MM.1S (cell line): ENCODE results near the gene PTPRC.

Experiments used
- DNase-seq: peaks from one replicate; pipeline ENCODE4 v3.0.0-alpha.2; 2015
- H2AFZ ChIP-seq: fragments of 300-600 bp; sonication (generic); 2 replicates; pipeline ENCODE4 v1.6.0; 2016; ENCODE audit warnings: antibody characterized with exemption, low read length
- H3F3A ChIP-seq: fragments of 300-600 bp; sonication (generic); 2 replicates; pipeline ENCODE4 v1.6.1; 2016; ENCODE audit warnings: mild to moderate bottlenecking, antibody characterized with exemption, low read length, moderate library complexity, mixed read lengths; ENCODE audit not compliant: insufficient read depth
- H3K27ac ChIP-seq: fragments of 300-600 bp; sonication (generic); 2 replicates; pipeline ENCODE4 v1.5.1; 2016; ENCODE audit warnings: mild to moderate bottlenecking, low read length
- H3K27me3 ChIP-seq: fragments of 300-600 bp; sonication (generic); replicated peaks from 2 replicates; pipeline ENCODE4 v1.6.0; 2016; ENCODE audit warnings: low read length; ENCODE audit not compliant: insufficient read depth
- H3K36me3 ChIP-seq: fragments of 300-600 bp; sonication (generic); replicated peaks from 2 replicates; pipeline ENCODE4 v1.6.1; 2016; ENCODE audit warnings: mild to moderate bottlenecking, low read length, mixed read lengths; ENCODE audit not compliant: insufficient read depth
- H3K4me1 ChIP-seq: fragments of 300-600 bp; sonication (generic); 2 replicates; pipeline ENCODE4 v1.6.1; 2016; ENCODE audit warnings: low read length, mixed read lengths
- H3K4me2 ChIP-seq: fragments of 300-600 bp; sonication (generic); 2 replicates; pipeline ENCODE4 v1.6.0; 2016; ENCODE audit warnings: low read depth, low read length
- H3K4me3 ChIP-seq: fragments of 300-600 bp; sonication (generic); 2 replicates; pipeline ENCODE4 v1.5.1; 2016; ENCODE audit warnings: low read length, mixed read lengths
- H3K79me2 ChIP-seq: fragments of 300-600 bp; sonication (generic); 2 replicates; pipeline ENCODE4 v1.6.1; 2016; ENCODE audit warnings: mixed run types, low read length, mixed read lengths
- H3K9ac ChIP-seq: fragments of 300-600 bp; sonication (generic); 2 replicates; pipeline ENCODE4 v1.6.1; 2016; ENCODE audit warnings: low read length, mixed read lengths
- H3K9me2 ChIP-seq: fragments of 300-600 bp; sonication (generic); replicated peaks from 2 replicates; pipeline ENCODE4 v1.6.1; 2016; ENCODE audit warnings: mild to moderate bottlenecking, low read length, mixed read lengths; ENCODE audit not compliant: insufficient read depth
- H3K9me3 ChIP-seq: fragments of 300-600 bp; sonication (generic); replicated peaks from 2 replicates; pipeline ENCODE4 v1.6.1; 2016; ENCODE audit warnings: mild to moderate bottlenecking, low read length, mixed read lengths; ENCODE audit not compliant: insufficient read depth
- H4K20me1 ChIP-seq: fragments of 300-600 bp; sonication (generic); 2 replicates; pipeline ENCODE4 v1.6.1; 2016; ENCODE audit warnings: mild to moderate bottlenecking, low read length, moderate library complexity, mixed read lengths; ENCODE audit not compliant: insufficient read depth
- EZH2 ChIP-seq: fragments of 300-600 bp; sonication (generic); optimal IDR thresholded peaks from 2 replicates; pipeline ENCODE3; 2017; ENCODE audit warnings: low read depth, mild to moderate bottlenecking, antibody characterized with exemption, low read length, mixed read lengths
- EZH2phosphoT487 ChIP-seq: fragments of 300-600 bp; sonication (generic); IDR thresholded peaks from 2 replicates; pipeline ENCODE4 v1.6.1; 2018; ENCODE audit warnings: antibody characterized with exemption, low read length
- TF ChIP-seq, protein P1 (sequence below): fragments of 300-600 bp; sonication (generic); IDR thresholded peaks from 2 replicates; pipeline ENCODE4 v1.5.1; 2016; ENCODE audit warnings: antibody characterized with exemption, low read length, mixed read lengths

PTPRC gene

DNA sequence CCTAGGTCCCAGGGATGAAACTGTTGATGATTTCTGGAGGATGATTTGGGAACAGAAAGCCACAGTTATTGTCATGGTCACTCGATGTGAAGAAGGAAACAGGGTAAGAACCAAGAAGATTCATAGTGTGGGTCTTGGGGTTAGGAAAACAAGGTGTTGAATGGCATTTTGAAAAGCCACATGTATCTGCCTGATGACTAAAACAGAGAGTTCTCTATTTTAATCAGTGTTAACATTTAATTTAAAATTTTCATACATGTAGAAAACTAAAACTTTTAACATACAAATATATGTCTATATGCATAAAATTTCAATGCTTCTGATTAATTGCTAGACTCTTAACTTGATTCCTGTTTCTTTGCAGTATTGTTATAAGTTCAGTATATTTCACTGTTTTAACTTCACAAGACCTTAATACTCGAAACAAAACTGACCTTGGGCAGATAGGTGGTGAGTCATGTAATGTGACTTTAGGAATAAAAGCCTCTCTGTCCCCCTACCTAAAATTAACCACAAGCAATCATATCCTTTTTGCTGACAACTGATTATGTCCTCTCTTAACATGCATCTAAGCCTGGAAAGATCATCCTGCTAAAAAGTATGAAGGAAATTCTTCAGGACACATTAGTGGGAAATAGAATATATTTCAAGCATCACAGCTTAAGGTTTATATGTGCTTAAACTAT, 95.6 kb downstream of the PTPRC start:
- Histone ChIP-seq H3K79me2 (no peaks in the 10 kb centered on the region), H3K9me3 (no peaks in the 10 kb centered on the region), H3F3A (peaks cover 9% of the 10 kb centered on the region), H3K4me3 (peak overlapping the region; percentile 24), H3K9ac (no peak overlapping the region), H3K4me1 (peaks cover 3% of the 10 kb centered on the region), H3K4me2 (peak overlapping the region; percentile 59), H3K36me3 (no peaks in the 10 kb centered on the region), H3K9me2 (no peaks in the 10 kb centered on the region), H3K27me3 (no peaks in the 10 kb centered on the region), H4K20me1 (no peaks in the 10 kb centered on the region), H3K27ac (peak overlapping the region; percentile 38; the same call in 1 of the 2 replicates), H2AFZ (peak overlapping the region; percentile 36)
- TF ChIP-seq EZH2 (no peak), EZH2phosphoT487 (no peak)
- TF ChIP-seq, protein P1, sequence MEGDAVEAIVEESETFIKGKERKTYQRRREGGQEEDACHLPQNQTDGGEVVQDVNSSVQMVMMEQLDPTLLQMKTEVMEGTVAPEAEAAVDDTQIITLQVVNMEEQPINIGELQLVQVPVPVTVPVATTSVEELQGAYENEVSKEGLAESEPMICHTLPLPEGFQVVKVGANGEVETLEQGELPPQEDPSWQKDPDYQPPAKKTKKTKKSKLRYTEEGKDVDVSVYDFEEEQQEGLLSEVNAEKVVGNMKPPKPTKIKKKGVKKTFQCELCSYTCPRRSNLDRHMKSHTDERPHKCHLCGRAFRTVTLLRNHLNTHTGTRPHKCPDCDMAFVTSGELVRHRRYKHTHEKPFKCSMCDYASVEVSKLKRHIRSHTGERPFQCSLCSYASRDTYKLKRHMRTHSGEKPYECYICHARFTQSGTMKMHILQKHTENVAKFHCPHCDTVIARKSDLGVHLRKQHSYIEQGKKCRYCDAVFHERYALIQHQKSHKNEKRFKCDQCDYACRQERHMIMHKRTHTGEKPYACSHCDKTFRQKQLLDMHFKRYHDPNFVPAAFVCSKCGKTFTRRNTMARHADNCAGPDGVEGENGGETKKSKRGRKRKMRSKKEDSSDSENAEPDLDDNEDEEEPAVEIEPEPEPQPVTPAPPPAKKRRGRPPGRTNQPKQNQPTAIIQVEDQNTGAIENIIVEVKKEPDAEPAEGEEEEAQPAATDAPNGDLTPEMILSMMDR, result no peak
- DNase-seq, result peak; percentile 58

DNA sequence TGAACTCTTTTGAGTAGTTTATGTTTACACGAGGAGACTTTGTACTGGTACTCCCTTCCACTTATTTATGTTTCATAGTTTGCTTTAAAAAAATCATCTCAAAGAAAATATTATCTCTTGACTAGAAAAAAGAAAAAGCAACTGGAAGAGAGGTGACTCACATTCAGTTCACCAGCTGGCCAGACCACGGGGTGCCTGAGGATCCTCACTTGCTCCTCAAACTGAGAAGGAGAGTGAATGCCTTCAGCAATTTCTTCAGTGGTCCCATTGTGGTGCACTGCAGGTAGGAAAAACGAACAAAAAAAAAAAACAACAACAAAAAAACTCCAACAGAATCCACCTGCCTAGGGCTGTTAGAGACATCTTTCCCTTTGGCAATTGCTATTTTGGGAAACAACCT, 102.9 kb downstream of the PTPRC start:
- Histone ChIP-seq H3K4me3 (no peak overlapping the region), H3K9me2 (no peaks in the 10 kb centered on the region), H3K4me2 (no peak overlapping the region), H3K79me2 (no peaks in the 10 kb centered on the region), H3K4me1 (no peaks in the 10 kb centered on the region), H3K9ac (no peak overlapping the region), H3K9me3 (no peaks in the 10 kb centered on the region), H3K27me3 (no peaks in the 10 kb centered on the region), H3K36me3 (no peaks in the 10 kb centered on the region), H2AFZ (no peak overlapping the region), H4K20me1 (no peaks in the 10 kb centered on the region), H3K27ac (no peak overlapping the region), H3F3A (no peaks in the 10 kb centered on the region)
- no peak for TF ChIP-seq EZH2phosphoT487
- no peak for TF ChIP-seq EZH2
- TF ChIP-seq, protein P1, result no peak
- DNase-seq, result no peak

DNA sequence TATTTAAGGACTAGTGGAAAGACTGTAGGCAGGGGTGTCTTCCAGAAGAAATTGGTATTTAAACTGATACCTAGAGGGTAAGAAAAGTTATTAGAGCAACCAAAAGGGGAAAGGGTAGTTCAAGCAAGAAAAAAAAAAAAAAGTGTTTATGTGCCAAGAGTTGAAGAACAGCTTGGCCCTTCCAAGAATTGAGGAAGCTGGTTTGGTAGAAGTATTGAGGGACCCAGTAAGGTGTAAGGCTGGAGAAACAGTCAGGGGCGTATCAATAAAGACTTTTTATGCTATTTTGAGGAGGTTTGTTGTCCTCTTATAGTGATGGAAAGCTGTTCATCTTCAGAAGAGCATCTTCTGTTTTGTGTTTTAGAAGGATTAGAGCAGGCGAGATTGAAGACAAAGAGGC, 108.3 kb downstream of the PTPRC start:
- Histone ChIP-seq H3K36me3 (no peaks in the 10 kb centered on the region), H3K9me3 (no peaks in the 10 kb centered on the region), H3K9ac (no peak overlapping the region), H3K4me3 (no peak overlapping the region), H2AFZ (no peak overlapping the region), H3K4me1 (no peaks in the 10 kb centered on the region), H3K27ac (no peak overlapping the region), H3K4me2 (no peak overlapping the region), H3K27me3 (no peaks in the 10 kb centered on the region), H3F3A (no peaks in the 10 kb centered on the region), H3K9me2 (no peaks in the 10 kb centered on the region), H3K79me2 (no peaks in the 10 kb centered on the region), H4K20me1 (no peaks in the 10 kb centered on the region)
- no peak for TF ChIP-seq EZH2phosphoT487
- TF ChIP-seq EZH2, result no peak
- TF ChIP-seq, protein P1, result no peak
- no peak for DNase-seq
